Lower leg skin (tissue), 3 donors: ENCODE measurements around the gene CCDC182.

ENCODE experiments used
- CTCF ChIP-seq, 3 donors: fragments of 450-650 bp; IDR thresholded peaks; one replicate each; pipeline ENCODE4 v1.5.1; 2016; ENCODE audit warnings: antibody characterized with exemption in 3 of 3, mild to moderate bottlenecking in 3 of 3, moderate library complexity in 2 of 3
- POLR2A ChIP-seq, 2 donors: fragments of 450-650 bp; IDR thresholded peaks; one replicate each; pipeline ENCODE4 v1.6.1; 2016 to 2017; ENCODE audit warnings: antibody characterized with exemption in 2 of 2, mild to moderate bottlenecking in 1 of 2, moderate library complexity in 1 of 2

- no peak for TF ChIP-seq CTCF (IDR thresholded peaks at IDR 0.05)
- no peak for TF ChIP-seq POLR2A (IDR thresholded peaks at IDR 0.05)
Measured at GRCh38 chr17:57784226-57784895, 39.3 kb upstream of the CCDC182 start.
